CD14-positive monocyte (primary cell): ENCODE measurements around the gene TYMP. TPM values are rescaled to one million over a fixed set of nuclear protein-coding genes. Genes with fewer than 3 reads are reported as not detected.
A peak's percentile ranks its signal among the peaks of the same experiment; 100 is the strongest.

Experiments
- DNase-seq, 3 donors: peaks; one replicate each; pipeline ENCODE4 v3.0.0-alpha.2; 2011 to 2022
- H2AFZ ChIP-seq: 2 replicates; pipeline ENCODE4 v1.6.0; 2012; ENCODE audit warnings: mild to moderate bottlenecking, low read depth, low read length, inconsistent platforms; ENCODE audit not compliant: insufficient read depth, poor library complexity, severe bottlenecking
- H3K27ac ChIP-seq, 2 donors: 1 replicate in 1 of 2; 2 replicates in 1 of 2; pipeline ENCODE4 v1.5.1; 2012 to 2013; ENCODE audit warnings: low read length in 2 of 2, control low read depth in 1 of 2, inconsistent platforms in 1 of 2, low read depth in 1 of 2, mild to moderate bottlenecking in 1 of 2
- H3K27me3 ChIP-seq, 2 donors: one replicate each; pipeline versions ENCODE4 v1.6.0 to v1.6.1; 2011 to 2013; ENCODE audit warnings: low read length in 2 of 2; ENCODE audit not compliant: control insufficient read depth in 2 of 2, insufficient read depth in 2 of 2
- H3K36me3 ChIP-seq, 2 donors: replicated peaks in 1 of 2; 1 replicate in 1 of 2; 2 replicates in 1 of 2; pipeline versions ENCODE4 v1.5.1 to v1.6.1; 2012 to 2013; ENCODE audit warnings: low read length in 2 of 2, control low read depth in 1 of 2, inconsistent platforms in 1 of 2, mild to moderate bottlenecking in 1 of 2; ENCODE audit not compliant: insufficient read depth in 2 of 2, control insufficient read depth in 1 of 2
- H3K4me1 ChIP-seq, 2 donors: 1 replicate in 1 of 2; 2 replicates in 1 of 2; pipeline versions ENCODE4 v1.5.1 to v1.6.1; 2012 to 2013; ENCODE audit warnings: low read length in 2 of 2, control low read depth in 1 of 2, inconsistent platforms in 1 of 2, mild to moderate bottlenecking in 1 of 2, moderate library complexity in 1 of 2; ENCODE audit not compliant: insufficient read depth in 2 of 2, control insufficient read depth in 1 of 2
- H3K4me2 ChIP-seq: replicated peaks from 2 replicates; pipeline ENCODE3; 2012; ENCODE audit warnings: low read length, moderate library complexity, mild to moderate bottlenecking; ENCODE audit not compliant: poor library complexity, severe bottlenecking; ENCODE audit errors: extremely low read depth
- H3K4me3 ChIP-seq, 3 experiments: fragments of 200-600 bp in 1 of 3; sonication (generic) in 1 of 3; replicated peaks in 1 of 3; 1 replicate in 2 of 3; 2 replicates in 1 of 3; pipeline ENCODE4 v1.5.1; 2011 to 2013; ENCODE audit warnings: low read length in 3 of 3, mild to moderate bottlenecking in 3 of 3, control low read depth in 2 of 3, low read depth in 2 of 3, inconsistent platforms in 1 of 3, moderate library complexity in 1 of 3
- H3K79me2 ChIP-seq: 2 replicates; pipeline ENCODE4 v1.6.0; 2012; ENCODE audit warnings: mild to moderate bottlenecking, control low read depth, inconsistent platforms, low read length, moderate library complexity; ENCODE audit not compliant: insufficient read depth
- H3K9ac ChIP-seq: 2 replicates; pipeline ENCODE4 v1.6.0; 2017; ENCODE audit warnings: low read length, mild to moderate bottlenecking; ENCODE audit not compliant: insufficient read depth, poor library complexity, severe bottlenecking
- H3K9me3 ChIP-seq, 2 donors: replicated peaks in 1 of 2; 1 replicate in 1 of 2; 2 replicates in 1 of 2; pipeline versions ENCODE4 v1.5.1 to v1.6.1; 2012 to 2013; ENCODE audit warnings: low read length in 2 of 2, control low read depth in 1 of 2; ENCODE audit not compliant: control insufficient read depth in 1 of 2, insufficient read depth in 1 of 2
- H4K20me1 ChIP-seq: 2 replicates; pipeline ENCODE4 v1.6.0; 2012; ENCODE audit warnings: mild to moderate bottlenecking, low read length, control low read depth, moderate library complexity; ENCODE audit not compliant: insufficient read depth
- H3K27ac Mint-ChIP-seq, 7 donors: one replicate each; pipeline ENCODE4 v1.8.0; 2020; ENCODE audit warnings: mild to moderate bottlenecking in 7 of 7, mixed read lengths in 7 of 7, moderate library complexity in 6 of 7, inconsistent platforms in 2 of 7
- H3K27me3 Mint-ChIP-seq, 3 donors: one replicate each; pipeline ENCODE4 v1.8.0; 2021 to 2022; ENCODE audit warnings: low read depth in 3 of 3, mild to moderate bottlenecking in 3 of 3, mixed read lengths in 3 of 3, moderate library complexity in 3 of 3, inconsistent platforms in 1 of 3
- H3K36me3 Mint-ChIP-seq, 2 donors: one replicate each; pipeline ENCODE4 v1.8.0; 2020; ENCODE audit warnings: mixed read lengths in 2 of 2, inconsistent platforms in 1 of 2, mild to moderate bottlenecking in 1 of 2
- H3K4me1 Mint-ChIP-seq: one replicate; pipeline ENCODE4 v1.8.0; 2020; ENCODE audit warnings: mild to moderate bottlenecking, mixed read lengths
- H3K4me3 Mint-ChIP-seq, 2 donors: one replicate each; pipeline ENCODE4 v1.8.0; 2020; ENCODE audit warnings: mild to moderate bottlenecking in 2 of 2, mixed read lengths in 2 of 2, moderate library complexity in 1 of 2
- H3K9me3 Mint-ChIP-seq, 7 donors: one replicate each; pipeline ENCODE4 v1.8.0; 2020 to 2022; ENCODE audit warnings: mixed read lengths in 7 of 7, mild to moderate bottlenecking in 6 of 7, moderate library complexity in 6 of 7, inconsistent platforms in 2 of 7
- WGBS: methylation state at CpG from one replicate; pipeline ENCODE4 v1.1.5; 2013; ENCODE audit warnings: missing lambda C conversion rate; ENCODE audit not compliant: insufficient coverage; 5-methylcytosine and 5-hydroxymethylcytosine counted together
- intact Hi-C, 2 donors: fragments of 100-400 bp; cut with micrococcal nuclease; formaldehyde crosslinking; loops; one replicate each; pipeline versions ENCODE4 v1.15.0 to v1.15.1; 2023
- polyA plus RNA-seq, 3 donors: library from polyadenylated mRNA; depleted of rRNA in 1 of 3; unstranded in 2 of 3; stranded (reverse) in 1 of 3; fragments of 300-500 nt in 2 of 3; fragments of >200 nt in 1 of 3; fragmentation: Illumina TruSeq in 2 of 3; gene quantifications; 1 replicate in 2 of 3; 2 replicates in 1 of 3; pipeline ENCODE4 v1.2.3, GENCODE V29; 2012 to 2021
- TF ChIP-seq, protein P1 (sequence below): fragments of 200-600 bp; IDR thresholded peaks from one replicate; pipeline ENCODE4 v1.8.0; 2022; ENCODE audit warnings: antibody characterized with exemption, mild to moderate bottlenecking

TYMP gene
- polyA plus RNA-seq, 3 donors: 787 to 994 (median 955) TPM

- Mint-ChIP-seq H3K27ac (peak overlapping the region in 2 of 7 donors; percentile 40 to 46), H3K27me3 (peaks cover 0 to under 1% (median 0%) of the 10 kb centered on the region in 3 donors), H3K9me3 (peaks cover 0 to 1% (median 0%) of the 10 kb centered on the region in 7 donors), H3K4me3 (no peak overlapping the region), H3K4me1 (peaks cover 16% of the 10 kb centered on the region), H3K36me3 (peaks cover 31 to 65% of the 10 kb centered on the region in 2 donors)
- H3K36me3 ChIP-seq: peaks cover 54 to 66% of the 10 kb centered on the region in 2 donors
- intact Hi-C loops: no loop called here
- H3K4me2 ChIP-seq: no peak overlapping the region
- DNase-seq: no peak
- no peaks in the 10 kb centered on the region for H3K9me3 ChIP-seq
- TF ChIP-seq, protein P1, sequence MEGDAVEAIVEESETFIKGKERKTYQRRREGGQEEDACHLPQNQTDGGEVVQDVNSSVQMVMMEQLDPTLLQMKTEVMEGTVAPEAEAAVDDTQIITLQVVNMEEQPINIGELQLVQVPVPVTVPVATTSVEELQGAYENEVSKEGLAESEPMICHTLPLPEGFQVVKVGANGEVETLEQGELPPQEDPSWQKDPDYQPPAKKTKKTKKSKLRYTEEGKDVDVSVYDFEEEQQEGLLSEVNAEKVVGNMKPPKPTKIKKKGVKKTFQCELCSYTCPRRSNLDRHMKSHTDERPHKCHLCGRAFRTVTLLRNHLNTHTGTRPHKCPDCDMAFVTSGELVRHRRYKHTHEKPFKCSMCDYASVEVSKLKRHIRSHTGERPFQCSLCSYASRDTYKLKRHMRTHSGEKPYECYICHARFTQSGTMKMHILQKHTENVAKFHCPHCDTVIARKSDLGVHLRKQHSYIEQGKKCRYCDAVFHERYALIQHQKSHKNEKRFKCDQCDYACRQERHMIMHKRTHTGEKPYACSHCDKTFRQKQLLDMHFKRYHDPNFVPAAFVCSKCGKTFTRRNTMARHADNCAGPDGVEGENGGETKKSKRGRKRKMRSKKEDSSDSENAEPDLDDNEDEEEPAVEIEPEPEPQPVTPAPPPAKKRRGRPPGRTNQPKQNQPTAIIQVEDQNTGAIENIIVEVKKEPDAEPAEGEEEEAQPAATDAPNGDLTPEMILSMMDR: no peak
- H4K20me1 ChIP-seq: peaks cover 62% of the 10 kb centered on the region
- no peak overlapping the region for H3K27ac ChIP-seq
- H2AFZ ChIP-seq: no peak overlapping the region
- H3K79me2 ChIP-seq: peaks cover 31% of the 10 kb centered on the region
- peaks cover 19 to 36% of the 10 kb centered on the region in 2 donors for H3K4me1 ChIP-seq
- 97% methylated on average over 3 of the region's 15 CpGs for WGBS
- H3K4me3 ChIP-seq: no peak overlapping the region
- no peaks in the 10 kb centered on the region for H3K27me3 ChIP-seq
- H3K9ac ChIP-seq: no peak overlapping the region
Observed at GRCh38 chr22:50522208-50522805, 7.5 kb downstream of the TYMP start.

DNA sequence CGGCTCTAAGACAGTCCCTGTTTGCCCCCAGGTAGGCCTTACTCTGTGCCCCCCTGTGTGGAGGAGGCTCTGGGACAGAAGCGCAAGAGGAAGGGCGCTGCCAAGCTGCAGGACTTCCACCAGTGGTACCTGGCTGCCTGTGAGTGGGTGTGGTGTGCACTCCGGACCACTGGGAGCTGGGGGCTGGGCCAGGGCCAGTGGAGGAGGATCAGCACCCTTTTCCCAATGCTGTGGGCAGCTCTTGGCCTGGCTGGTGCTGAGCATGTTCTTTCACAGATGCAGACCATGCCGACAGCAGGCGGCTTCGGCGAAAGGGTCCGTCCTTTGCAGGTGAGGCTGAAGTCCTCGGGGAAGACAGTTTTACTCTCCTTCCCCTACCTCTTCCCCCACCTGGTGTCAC lies 8.1 kb downstream of the TYMP start:
- Histone ChIP-seq H3K27me3 (no peaks in the 10 kb centered on the region), H3K9me3 (no peaks in the 10 kb centered on the region), H2AFZ (no peak overlapping the region), H3K4me2 (no peak overlapping the region), H3K9ac (no peak overlapping the region), H3K4me1 (peaks cover 15 to 30% of the 10 kb centered on the region in 2 donors), H3K27ac (no peak overlapping the region), H4K20me1 (peaks cover 56% of the 10 kb centered on the region), H3K4me3 (no peak overlapping the region), H3K79me2 (peaks cover 28% of the 10 kb centered on the region), H3K36me3 (peaks cover 53 to 71% of the 10 kb centered on the region in 2 donors)
- Mint-ChIP-seq H3K27ac (no peak overlapping the region), H3K9me3 (peaks cover 0 to 1% (median 0%) of the 10 kb centered on the region in 7 donors), H3K36me3 (peaks cover 30 to 67% of the 10 kb centered on the region in 2 donors), H3K4me3 (no peak overlapping the region), H3K4me1 (peaks cover 10% of the 10 kb centered on the region), H3K27me3 (peaks cover 0 to 2% (median 0%) of the 10 kb centered on the region in 3 donors)
- intact Hi-C loops: no loop called here
- 92% methylated on average over 10 of the region's 10 CpGs for WGBS
- no peak for DNase-seq
- TF ChIP-seq, protein P1: no peak
